ENCODE measurements around the gene METTL15. TPM values are rescaled to one million over a fixed set of nuclear protein-coding genes. Genes with fewer than 3 reads are reported as not detected.

The METTL15 gene
- total RNA-seq, 6 experiments from 2014 or later, result 6.5 to 12.0 (median 7.9) TPM

DNA sequence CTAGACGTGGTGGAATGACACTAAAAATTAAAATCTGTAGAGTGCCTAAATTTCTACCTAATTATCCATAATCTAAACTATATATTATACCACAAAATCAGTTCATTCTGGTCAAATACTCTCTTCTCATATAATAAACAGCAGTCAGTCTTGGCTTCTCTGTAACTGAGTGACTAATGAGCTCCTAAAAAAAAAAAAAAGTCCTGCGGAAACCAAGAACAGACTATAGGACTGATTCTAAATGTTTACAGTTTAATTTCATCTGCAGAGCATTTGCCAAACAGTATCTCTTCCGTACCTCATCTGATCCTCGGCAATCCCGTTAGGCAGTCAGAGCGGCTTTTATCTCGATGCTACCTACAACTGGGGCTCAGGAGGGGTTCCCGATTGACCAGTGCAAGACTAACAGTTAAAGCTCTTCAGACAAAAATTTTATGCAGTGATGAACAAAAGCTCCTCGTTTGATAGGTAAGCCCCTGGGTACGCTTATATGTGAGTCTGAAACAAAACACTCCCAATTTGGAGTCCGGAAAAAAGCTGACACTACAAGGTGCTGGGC lies 918 bp upstream of the METTL15 start:
- TF ChIP-seq POLR2A (IDR thresholded peaks at IDR 0.05), result no peak
- TF ChIP-seq, protein P1, sequence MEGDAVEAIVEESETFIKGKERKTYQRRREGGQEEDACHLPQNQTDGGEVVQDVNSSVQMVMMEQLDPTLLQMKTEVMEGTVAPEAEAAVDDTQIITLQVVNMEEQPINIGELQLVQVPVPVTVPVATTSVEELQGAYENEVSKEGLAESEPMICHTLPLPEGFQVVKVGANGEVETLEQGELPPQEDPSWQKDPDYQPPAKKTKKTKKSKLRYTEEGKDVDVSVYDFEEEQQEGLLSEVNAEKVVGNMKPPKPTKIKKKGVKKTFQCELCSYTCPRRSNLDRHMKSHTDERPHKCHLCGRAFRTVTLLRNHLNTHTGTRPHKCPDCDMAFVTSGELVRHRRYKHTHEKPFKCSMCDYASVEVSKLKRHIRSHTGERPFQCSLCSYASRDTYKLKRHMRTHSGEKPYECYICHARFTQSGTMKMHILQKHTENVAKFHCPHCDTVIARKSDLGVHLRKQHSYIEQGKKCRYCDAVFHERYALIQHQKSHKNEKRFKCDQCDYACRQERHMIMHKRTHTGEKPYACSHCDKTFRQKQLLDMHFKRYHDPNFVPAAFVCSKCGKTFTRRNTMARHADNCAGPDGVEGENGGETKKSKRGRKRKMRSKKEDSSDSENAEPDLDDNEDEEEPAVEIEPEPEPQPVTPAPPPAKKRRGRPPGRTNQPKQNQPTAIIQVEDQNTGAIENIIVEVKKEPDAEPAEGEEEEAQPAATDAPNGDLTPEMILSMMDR (IDR thresholded peaks at IDR 0.05), result no peak
- intact Hi-C loops (cut with DNase I), result no loop called here
- Histone ChIP-seq H3K36me3 (no peaks in the 10 kb centered on the region), H3K4me1 (peaks cover 0 to 19% (median 0%) of the 10 kb centered on the region in 4 donors), H3K27me3 (no peaks in the 10 kb centered on the region), H3K27ac (peak overlapping the region in 2 of 3 donors; percentile 0 to 65), H3K9me3 (no peaks in the 10 kb centered on the region), H3K4me3 (peak overlapping the region; percentile 36 to 58 (median 54))
- ATAC-seq (no peak), DNase-seq (no peak)
- 2% methylated on average over 11 of the region's 11 CpGs for WGBS (ENCODE audit: insufficient coverage, low coverage, low lambda C conversion rate, missing lambda C conversion rate)

DNA sequence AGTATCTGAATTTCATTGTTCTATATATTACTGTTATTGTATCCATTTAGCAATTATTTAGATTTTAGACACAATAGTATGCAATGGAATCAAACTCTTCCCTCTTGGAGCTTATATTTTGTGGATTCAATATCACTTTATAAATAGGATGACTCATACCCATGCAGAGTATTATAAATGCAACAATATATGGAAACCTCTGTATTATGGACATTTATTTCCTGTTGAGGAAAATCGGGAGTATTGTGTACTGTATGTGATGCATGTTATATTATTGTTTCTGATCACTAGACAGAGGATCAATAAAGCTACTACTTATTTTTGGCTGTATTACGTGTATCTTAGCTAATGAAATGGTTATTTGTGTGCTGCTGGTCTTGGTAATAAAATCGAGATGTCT lies 770 bp downstream of the METTL15 start:
- 71% methylated on average over 3 of the region's 3 CpGs for WGBS (ENCODE audit: insufficient coverage, low coverage, low lambda C conversion rate, missing lambda C conversion rate)
- DNase-seq (no peak), ATAC-seq (no peak)
- no peaks in the 10 kb centered on the region for H3K27me3 ChIP-seq
- H3K9me3 ChIP-seq, result no peaks in the 10 kb centered on the region
- TF ChIP-seq, protein P1 (IDR thresholded peaks at IDR 0.05), result no peak
- no peak for TF ChIP-seq POLR2A (IDR thresholded peaks at IDR 0.05)
- H3K27ac ChIP-seq, result peak overlapping the region in 1 of 3 donors; percentile 73
- H3K4me3 ChIP-seq, result peak overlapping the region in 2 of 3 donors; percentile 36 to 54
- H3K36me3 ChIP-seq, result no peaks in the 10 kb centered on the region
- H3K4me1 ChIP-seq, result peaks cover 0 to 19% (median 0%) of the 10 kb centered on the region in 4 donors
- intact Hi-C loops (cut with DNase I), result no loop called here

DNA sequence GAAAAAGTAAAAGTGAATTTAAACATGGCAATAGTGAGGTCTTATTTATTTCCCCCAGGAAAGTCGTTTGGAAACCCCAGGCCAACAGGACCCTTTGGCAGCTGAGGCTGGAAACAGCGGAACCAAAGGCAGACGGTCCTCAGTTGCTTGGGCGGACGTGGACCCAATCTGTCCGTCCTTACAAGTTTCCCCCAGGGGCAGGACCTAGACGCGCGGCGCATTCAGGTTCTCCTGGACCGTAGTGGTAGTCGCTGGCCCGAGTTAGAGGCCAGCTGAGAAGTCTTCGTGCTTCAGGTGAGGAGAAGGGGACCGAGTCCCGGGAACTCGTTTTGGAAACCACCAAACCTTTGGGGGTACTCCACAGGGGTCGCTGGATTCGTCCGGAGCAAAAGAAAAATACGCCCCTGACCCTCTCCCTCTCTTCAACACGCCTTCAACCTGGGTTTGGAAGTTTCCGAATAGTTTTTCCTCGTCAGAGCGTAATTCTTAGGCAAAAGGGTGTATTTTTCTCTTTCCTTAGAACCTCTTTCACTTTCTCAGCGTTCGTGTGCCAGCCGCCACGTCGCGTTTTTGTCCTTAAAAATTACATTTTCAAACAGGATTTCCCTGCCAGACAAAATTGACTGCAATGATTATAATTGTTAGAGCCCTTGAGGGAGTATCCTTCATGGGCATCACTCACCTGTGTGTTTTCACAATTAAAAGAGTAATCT lies 2.1 kb downstream of the METTL15 start:
- under 1% methylated on average over 14 of the region's 31 CpGs for WGBS (ENCODE audit: insufficient coverage, low coverage, low lambda C conversion rate, missing lambda C conversion rate)
- peak; percentile 75 to 81 (median 76) for DNase-seq
- intact Hi-C loops (cut with DNase I), result no loop called here
- TF ChIP-seq POLR2A (IDR thresholded peaks at IDR 0.05), result no peak
- TF ChIP-seq, protein P1 (IDR thresholded peaks at IDR 0.05), result no peak
- Histone ChIP-seq H3K4me1 (peaks cover 0 to 19% (median 0%) of the 10 kb centered on the region in 4 donors), H3K36me3 (peaks cover 0 to 5% (median 0%) of the 10 kb centered on the region in 4 donors), H3K27me3 (no peaks in the 10 kb centered on the region), H3K27ac (peak overlapping the region; percentile 82 to 86 (median 86)), H3K9me3 (no peaks in the 10 kb centered on the region), H3K4me3 (peak overlapping the region; percentile 49 to 77 (median 67))
- ATAC-seq, result peak; percentile 70 to 81 (median 75)

DNA sequence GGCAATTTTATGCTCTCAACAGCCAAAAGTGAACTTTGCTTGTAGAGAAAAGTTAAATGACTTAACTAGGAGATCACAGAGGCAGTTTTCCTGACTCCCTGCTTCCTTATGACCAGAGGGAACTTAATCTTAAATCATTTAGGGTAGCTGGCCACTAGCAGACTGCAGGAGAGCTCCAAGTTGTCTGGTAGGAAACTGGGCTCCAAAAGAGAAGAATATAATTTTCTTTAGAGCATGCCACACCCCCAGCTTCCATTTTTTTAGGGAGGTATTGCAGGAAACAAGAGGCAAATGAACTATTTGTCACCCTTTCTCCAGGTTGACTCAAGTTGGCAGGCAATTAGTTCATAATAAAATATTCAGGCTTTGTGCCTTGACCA lies 2.6 kb downstream of the METTL15 start:
- Histone ChIP-seq H3K36me3 (peaks cover 0 to 5% (median 0%) of the 10 kb centered on the region in 4 donors), H3K4me1 (peaks cover 0 to 19% (median 0%) of the 10 kb centered on the region in 4 donors), H3K9me3 (no peaks in the 10 kb centered on the region), H3K4me3 (peak overlapping the region; percentile 49 to 77 (median 67)), H3K27ac (peak overlapping the region; percentile 82 to 86 (median 86)), H3K27me3 (no peaks in the 10 kb centered on the region)
- ATAC-seq, result no peak
- TF ChIP-seq, protein P1 (IDR thresholded peaks at IDR 0.05), result no peak
- no peak for TF ChIP-seq POLR2A (IDR thresholded peaks at IDR 0.05)
- no peak for DNase-seq
- intact Hi-C loops (cut with DNase I), result no loop called here
